Measurements from ENCODE around the gene RALGPS1. TPM values are rescaled to one million over a fixed set of nuclear protein-coding genes. Genes with fewer than 3 reads are reported as not detected.

The RALGPS1 gene
- total RNA-seq, 1 experiment from 2014 or later: 18.6 TPM

DNA sequence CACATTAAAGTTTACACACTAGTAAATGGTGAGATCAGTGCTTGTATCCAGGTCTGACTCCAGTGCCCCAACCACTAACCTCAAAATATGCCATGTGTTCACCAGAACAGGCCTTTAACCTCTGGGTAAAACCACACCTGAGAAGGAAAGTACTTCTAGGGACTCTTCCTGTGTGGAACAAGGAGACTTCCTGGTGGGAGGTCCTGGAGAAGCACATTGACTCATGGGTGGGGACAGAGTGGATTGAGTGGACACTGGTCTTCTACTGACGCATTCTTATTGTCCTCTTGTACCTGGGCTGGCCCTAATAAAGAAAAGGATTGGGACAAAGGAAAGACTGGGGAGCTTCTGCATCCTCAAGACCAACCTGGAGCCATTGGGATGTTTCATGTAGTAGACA, 164.4 kb downstream of the RALGPS1 start:
- H3K27ac Mint-ChIP-seq: no peak overlapping the region
- TF ChIP-seq, protein P1, sequence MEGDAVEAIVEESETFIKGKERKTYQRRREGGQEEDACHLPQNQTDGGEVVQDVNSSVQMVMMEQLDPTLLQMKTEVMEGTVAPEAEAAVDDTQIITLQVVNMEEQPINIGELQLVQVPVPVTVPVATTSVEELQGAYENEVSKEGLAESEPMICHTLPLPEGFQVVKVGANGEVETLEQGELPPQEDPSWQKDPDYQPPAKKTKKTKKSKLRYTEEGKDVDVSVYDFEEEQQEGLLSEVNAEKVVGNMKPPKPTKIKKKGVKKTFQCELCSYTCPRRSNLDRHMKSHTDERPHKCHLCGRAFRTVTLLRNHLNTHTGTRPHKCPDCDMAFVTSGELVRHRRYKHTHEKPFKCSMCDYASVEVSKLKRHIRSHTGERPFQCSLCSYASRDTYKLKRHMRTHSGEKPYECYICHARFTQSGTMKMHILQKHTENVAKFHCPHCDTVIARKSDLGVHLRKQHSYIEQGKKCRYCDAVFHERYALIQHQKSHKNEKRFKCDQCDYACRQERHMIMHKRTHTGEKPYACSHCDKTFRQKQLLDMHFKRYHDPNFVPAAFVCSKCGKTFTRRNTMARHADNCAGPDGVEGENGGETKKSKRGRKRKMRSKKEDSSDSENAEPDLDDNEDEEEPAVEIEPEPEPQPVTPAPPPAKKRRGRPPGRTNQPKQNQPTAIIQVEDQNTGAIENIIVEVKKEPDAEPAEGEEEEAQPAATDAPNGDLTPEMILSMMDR (conservative IDR thresholded peaks at IDR 0.05): no peak
- H3K23me2 ChIP-seq (ENCODE audit: insufficient read length, low read depth, low read length, poor library complexity, severe bottlenecking): no peaks in the 10 kb centered on the region
- H3K23ac ChIP-seq (ENCODE audit: insufficient read length, low read depth, low read length): no peak overlapping the region
- H3T11ph ChIP-seq (ENCODE audit: low read length): no peak overlapping the region
- H3K14ac ChIP-seq (ENCODE audit: insufficient read depth, low read length): no peak overlapping the region
- DNase-seq: no peak
- H2BK12ac ChIP-seq (ENCODE audit: insufficient read length, low read depth, low read length): no peak overlapping the region
- H2BK120ac ChIP-seq (ENCODE audit: low read depth, low read length, poor library complexity, severe bottlenecking): no peak overlapping the region
- H4K8ac ChIP-seq (replicated peaks; ENCODE audit: insufficient read length, low read depth, low read length): no peak overlapping the region
- H3K79me1 ChIP-seq (ENCODE audit: insufficient read depth, low read depth, low read length, poor library complexity, severe bottlenecking): no peaks in the 10 kb centered on the region
- H2BK5ac ChIP-seq (ENCODE audit: insufficient read length, low read length): no peak overlapping the region
- H3K27me3 Mint-ChIP-seq (ENCODE audit: low read depth): peaks cover 3% of the 10 kb centered on the region; the same call in 1 of the 2 replicates
- WGBS (ENCODE audit: extremely low coverage, insufficient read length, low lambda C conversion rate): no CpG with 5 or more reads among the region's 1 CpG
- no peak overlapping the region for H2AK5ac ChIP-seq (ENCODE audit: insufficient read length, low read length)
- H3K79me2 ChIP-seq (ENCODE audit: insufficient read depth, low read length): no peaks in the 10 kb centered on the region
- no peak overlapping the region for H3K18ac ChIP-seq (ENCODE audit: insufficient read length, low read depth, low read length)
- no peak overlapping the region for H3K4me3 Mint-ChIP-seq
- no peaks in the 10 kb centered on the region for H4K20me1 ChIP-seq (ENCODE audit: control insufficient read depth, insufficient read depth, insufficient read length)
- no peak overlapping the region for H3K4ac ChIP-seq (ENCODE audit: low read depth, low read length)
- H3K9ac ChIP-seq (ENCODE audit: extremely low read depth, insufficient read length, low read length): no peak overlapping the region
- H3K27ac ChIP-seq (ENCODE audit: insufficient read length, low read depth, low read length): no peak overlapping the region
- H3K4me2 ChIP-seq (ENCODE audit: insufficient read depth, insufficient read length, low read length): no peak overlapping the region
- no peak overlapping the region for H4K91ac ChIP-seq (ENCODE audit: insufficient read length, low read depth, low read length)
- no peaks in the 10 kb centered on the region for H3K9me3 ChIP-seq (ENCODE audit: control insufficient read depth, low read depth, low read length)
- no peak overlapping the region for H2AFZ ChIP-seq (ENCODE audit: low read length)
- H2BK20ac ChIP-seq (ENCODE audit: low read depth, low read length, poor library complexity, severe bottlenecking): no peak overlapping the region
- peaks cover 19% of the 10 kb centered on the region for H3K4me1 ChIP-seq (ENCODE audit: insufficient read depth, low read length)
- H3K36me3 Mint-ChIP-seq (ENCODE audit: insufficient read depth in 1 of 3, low read depth in 3 of 3): peaks cover 2 to 7% (median 7%) of the 10 kb centered on the region in 3 experiments; a peak in 6 of 7 replicates
- H2BK15ac ChIP-seq (ENCODE audit: low read depth, low read length): no peak overlapping the region
- no peaks in the 10 kb centered on the region for H3K27me3 ChIP-seq (ENCODE audit: insufficient read depth, low read length)
- H3K4me1 Mint-ChIP-seq: peaks cover 43 to 44% of the 10 kb centered on the region in 2 experiments
- no peak overlapping the region for H3K56ac ChIP-seq (ENCODE audit: insufficient read length, low read depth, low read length)
- H3K9me3 Mint-ChIP-seq: no peaks in the 10 kb centered on the region; a peak in 1 of 5 replicates
- H4K5ac ChIP-seq (ENCODE audit: insufficient read length, low read depth, low read length): no peak overlapping the region

All from H9 (cell line).